Right lobe of liver (tissue), 6 donors: Measurements from ENCODE around the gene TIGD1. TPM values are rescaled to one million over a fixed set of nuclear protein-coding genes. Genes with fewer than 3 reads are reported as not detected.

Source experiments
- ATAC-seq, 4 donors: fragments of 200-7000 bp; cut with Tn5 transposase; one replicate each; pipeline ENCODE4 v1.9.1; 2020; ENCODE audit warnings: mild to moderate bottlenecking in 4 of 4, moderate library complexity in 4 of 4
- DNase-seq, 3 donors: peaks; one replicate each; pipeline ENCODE4 v3.0.0-alpha.2; 2020
- H3K27ac ChIP-seq, 3 donors: fragments of 200-600 bp; one replicate each; pipeline ENCODE4 v1.8.0; 2022
- H3K27me3 ChIP-seq, 2 donors: fragments of 200-600 bp; one replicate each; pipeline ENCODE4 v1.8.0; 2022
- H3K36me3 ChIP-seq, 4 donors: fragments of 200-600 bp; sonication (generic) in 1 of 4; one replicate each; pipeline versions ENCODE4 v1.5.1 to v1.8.0; 2017 to 2022; ENCODE audit warnings: control low read depth in 1 of 4
- H3K4me1 ChIP-seq, 4 donors: fragments of 200-600 bp; sonication (generic) in 1 of 4; one replicate each; pipeline versions ENCODE4 v1.5.1 to v1.8.0; 2017 to 2022; ENCODE audit warnings: control low read depth in 1 of 4
- H3K4me3 ChIP-seq, 3 donors: fragments of 200-600 bp; one replicate each; pipeline ENCODE4 v1.8.0; 2022
- H3K9me3 ChIP-seq, 4 donors: fragments of 200-600 bp; sonication (generic) in 1 of 4; one replicate each; pipeline versions ENCODE4 v1.5.1 to v1.8.0; 2017 to 2022; ENCODE audit warnings: control low read depth in 1 of 4
- POLR2A ChIP-seq: fragments of 450-650 bp; IDR thresholded peaks from one replicate; pipeline ENCODE4 v1.6.1; 2017; ENCODE audit warnings: antibody characterized with exemption, mild to moderate bottlenecking
- WGBS: methylation state at CpG from one replicate; pipeline ENCODE4 v1.1.6; 2018; ENCODE audit warnings: low coverage, low lambda C conversion rate; ENCODE audit not compliant: insufficient coverage; ENCODE audit errors: missing lambda C conversion rate; 5-methylcytosine and 5-hydroxymethylcytosine counted together
- intact Hi-C, 2 donors: fragments of 100-400 bp; cut with DNase I; formaldehyde crosslinking; loops; one replicate each; pipeline versions ENCODE4 v1.11.2 to v1.14.1; 2022
- total RNA-seq, 6 experiments: library from RNA; depleted of rRNA in 2 of 6; stranded (reverse); fragments of >200 nt in 2 of 6; fragmentation: NEBNext Ultra II Directional in 3 of 6; extraction: Animal tissue kit (Norgen Biotek cat#: 25700) in 3 of 6; gene quantifications; one replicate each; pipeline versions ENCODE4 v1.1.0 to v1.2.4, GENCODE V29; 2016 to 2023
- TF ChIP-seq, protein P1 (sequence below), 4 donors: fragments of 200-600 bp in 3 of 4; fragments of 450-650 bp in 1 of 4; IDR thresholded peaks; one replicate each; pipeline versions ENCODE4 v1.5.1 to v1.8.0; 2016 to 2022; ENCODE audit warnings: antibody characterized with exemption in 4 of 4, mild to moderate bottlenecking in 2 of 4
- donor health status: DM: no; HTN: yes; CAD: no.
- donor health status: DM: no; HTN: no; CAD: no.
- donor health status: DM: no; HTN: no; CAD: no.
- donor health status: DM: no; HTN: yes; CAD: no.
- donor health status: DM: no; HTN: yes; CAD: no.

Gene TIGD1
- total RNA-seq, 6 experiments from 2014 or later: 0.68 to 1.5 (median 1.0) TPM

DNA sequence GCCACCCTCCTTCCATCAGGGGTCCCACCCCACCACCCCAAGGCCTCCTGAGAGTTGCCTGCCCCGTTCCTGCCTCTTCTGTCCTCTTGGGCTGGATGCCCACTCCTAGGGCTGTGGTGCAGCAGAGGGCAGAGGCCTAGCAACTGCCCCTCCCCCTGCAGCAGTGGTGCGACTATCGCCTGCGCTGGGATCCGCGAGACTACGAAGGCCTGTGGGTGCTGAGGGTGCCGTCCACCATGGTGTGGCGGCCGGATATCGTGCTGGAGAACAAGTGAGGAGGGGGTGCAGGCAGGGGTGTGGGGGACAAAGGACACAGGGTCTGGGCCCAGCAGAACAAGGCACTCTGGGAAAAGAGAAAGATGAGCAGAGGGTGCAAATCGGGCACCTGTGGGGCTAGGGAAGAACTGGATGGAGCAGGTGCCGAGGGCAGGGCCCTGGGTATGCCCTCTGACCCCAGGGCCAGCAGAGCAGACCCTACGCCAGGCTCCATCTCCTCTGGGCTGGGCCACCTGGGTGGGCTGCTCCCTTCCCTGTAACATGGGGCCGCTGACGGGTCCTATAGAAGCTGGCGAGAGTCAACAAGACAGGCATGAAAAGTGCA is 9.8 kb downstream of the TIGD1 start:
- WGBS: 79% methylated on average over 3 of the region's 17 CpGs
- TF ChIP-seq, protein P1, sequence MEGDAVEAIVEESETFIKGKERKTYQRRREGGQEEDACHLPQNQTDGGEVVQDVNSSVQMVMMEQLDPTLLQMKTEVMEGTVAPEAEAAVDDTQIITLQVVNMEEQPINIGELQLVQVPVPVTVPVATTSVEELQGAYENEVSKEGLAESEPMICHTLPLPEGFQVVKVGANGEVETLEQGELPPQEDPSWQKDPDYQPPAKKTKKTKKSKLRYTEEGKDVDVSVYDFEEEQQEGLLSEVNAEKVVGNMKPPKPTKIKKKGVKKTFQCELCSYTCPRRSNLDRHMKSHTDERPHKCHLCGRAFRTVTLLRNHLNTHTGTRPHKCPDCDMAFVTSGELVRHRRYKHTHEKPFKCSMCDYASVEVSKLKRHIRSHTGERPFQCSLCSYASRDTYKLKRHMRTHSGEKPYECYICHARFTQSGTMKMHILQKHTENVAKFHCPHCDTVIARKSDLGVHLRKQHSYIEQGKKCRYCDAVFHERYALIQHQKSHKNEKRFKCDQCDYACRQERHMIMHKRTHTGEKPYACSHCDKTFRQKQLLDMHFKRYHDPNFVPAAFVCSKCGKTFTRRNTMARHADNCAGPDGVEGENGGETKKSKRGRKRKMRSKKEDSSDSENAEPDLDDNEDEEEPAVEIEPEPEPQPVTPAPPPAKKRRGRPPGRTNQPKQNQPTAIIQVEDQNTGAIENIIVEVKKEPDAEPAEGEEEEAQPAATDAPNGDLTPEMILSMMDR (IDR thresholded peaks at IDR 0.05): no peak
- no peak for TF ChIP-seq POLR2A

GRCh38 chr2:232539298-232540231 is 10.8 kb downstream of the TIGD1 start, which contains the start of gene CHRNG:
Gene CHRNG (plus strand): TSS chr2:232539692. CDS start chr2:232539748, 56 bp downstream.
- TF ChIP-seq, protein P1 (IDR thresholded peaks at IDR 0.05): no peak
- TF ChIP-seq POLR2A: no peak
- peak in 1 of 3 donors; percentile 55 for DNase-seq

More for the DNA sequence above, 9.8 kb downstream of the TIGD1 start:
- Histone ChIP-seq H3K4me1 (no peaks in the 10 kb centered on the region), H3K9me3 (no peaks in the 10 kb centered on the region), H3K4me3 (no peak overlapping the region), H3K27me3 (no peaks in the 10 kb centered on the region), H3K27ac (no peak overlapping the region), H3K36me3 (no peaks in the 10 kb centered on the region)
- intact Hi-C loops: no loop called here
- DNase-seq: peak in 1 of 3 donors; percentile 30
- ATAC-seq: no peak

GRCh38 chr2:232538671-232539070 is 11.7 kb downstream of the TIGD1 start:
- no peaks in the 10 kb centered on the region for H3K9me3 ChIP-seq
- no peaks in the 10 kb centered on the region for H3K27me3 ChIP-seq
- intact Hi-C loops: no loop called here
- H3K4me1 ChIP-seq: no peaks in the 10 kb centered on the region
- no peak overlapping the region for H3K4me3 ChIP-seq
- no peaks in the 10 kb centered on the region for H3K36me3 ChIP-seq
- H3K27ac ChIP-seq: no peak overlapping the region
- ATAC-seq: peak; percentile 32 to 48 (median 36)
- WGBS: 15% methylated on average over 4 of the region's 4 CpGs
- peak in 1 of 3 donors; percentile 46 for DNase-seq
- TF ChIP-seq POLR2A: no peak
- TF ChIP-seq, protein P1 (IDR thresholded peaks at IDR 0.05): no peak

More at GRCh38 chr2:232539298-232540231, 10.8 kb downstream of the TIGD1 start, which contains the start of gene CHRNG:
- ATAC-seq: no peak
- Histone ChIP-seq H3K9me3 (no peaks in the 10 kb centered on the region), H3K27me3 (no peaks in the 10 kb centered on the region), H3K36me3 (no peaks in the 10 kb centered on the region), H3K4me3 (no peak within 1 kb of the TSS), H3K4me1 (no peaks in the 10 kb centered on the region), H3K27ac (no peak within 1 kb of the TSS)
- intact Hi-C loops: no loop called here
- WGBS: 24% methylated on average over 3 of the region's 23 CpGs

GRCh38 chr2:232537499-232537898 is 12.9 kb downstream of the TIGD1 start:
- intact Hi-C loops: no loop called here
- peak in 3 of 4 donors; percentile 23 to 80 (median 46) for ATAC-seq
- 75% methylated on average over 2 of the region's 4 CpGs for WGBS

More at GRCh38 chr2:232537499-232537898, 12.9 kb downstream of the TIGD1 start:
- Histone ChIP-seq H3K36me3 (no peaks in the 10 kb centered on the region), H3K27me3 (no peaks in the 10 kb centered on the region), H3K4me3 (no peak overlapping the region), H3K27ac (no peak overlapping the region), H3K4me1 (no peaks in the 10 kb centered on the region), H3K9me3 (no peaks in the 10 kb centered on the region)
- DNase-seq: peak in 2 of 3 donors; percentile 73 to 78
- TF ChIP-seq POLR2A: no peak
- TF ChIP-seq, protein P1 (IDR thresholded peaks at IDR 0.05): no peak
